Endothelial cell of umbilical vein (primary cell): ENCODE results near the gene AASDH. TPM values are rescaled to one million over a fixed set of nuclear protein-coding genes. Genes with fewer than 3 reads are reported as not detected.

Experiments used
- BruUV-seq: library from RNA; stranded (reverse); fragments of 400-500 nt; replicated peaks from 2 replicates; lab custom pipeline; 2021; lab: Mats Ljungman, UMichigan
- CTCF ChIA-PET: fragments of 300-600, 350-600 bp; sonication (Branson Sonifier 250); formaldehyde crosslinking; loops from one replicate; lab custom pipeline; 2021; ENCODE audit warnings: antibody characterized with exemption, inconsistent platforms; lab: Charles Lee
- POLR2A ChIA-PET: fragments of 300-600, 350-600 bp; sonication (Branson Sonifier 250); formaldehyde crosslinking; loops from one replicate; lab custom pipeline; 2021; ENCODE audit warnings: antibody characterized with exemption, inconsistent platforms; lab: Charles Lee
- DNase-seq: peaks from one replicate; pipeline ENCODE4 v3.0.0-alpha.2; 2011; ENCODE audit warnings: low read depth, low spot score
- FAIRE-seq: peaks from 2 replicates; lab custom pipeline; 2011; peaks lifted over from hg19 to GRCh38; lab: Jason Lieb, UNC
- H2AFZ ChIP-seq: 2 replicates; pipeline ENCODE4 v1.6.0; 2012; ENCODE audit warnings: low read depth, low read length, control low read depth, inconsistent platforms
- H3K27ac ChIP-seq: 2 replicates; pipeline ENCODE4 v1.5.1; 2011; ENCODE audit warnings: low read depth, mild to moderate bottlenecking, control low read depth, low read length, moderate library complexity; ENCODE audit not compliant: insufficient read depth
- H3K27me3 ChIP-seq, 2 experiments: 2 replicates each; pipeline versions ENCODE4 v1.6.0 to v1.6.1; 2011; ENCODE audit warnings: low read length in 2 of 2, mixed read lengths in 1 of 2; ENCODE audit not compliant: control insufficient read depth in 2 of 2, insufficient read depth in 2 of 2
- H3K36me3 ChIP-seq, 2 experiments: 2 replicates in 1 of 2; 3 replicates in 1 of 2; pipeline ENCODE4 v1.5.1; 2011; ENCODE audit warnings: low read length in 2 of 2, mild to moderate bottlenecking in 1 of 2, moderate library complexity in 1 of 2; ENCODE audit not compliant: control insufficient read depth in 2 of 2, insufficient read depth in 2 of 2; ENCODE audit errors: extremely low read depth in 1 of 2
- H3K4me1 ChIP-seq: 3 replicates; pipeline ENCODE4 v1.5.1; 2011; ENCODE audit warnings: mild to moderate bottlenecking, low read length; ENCODE audit not compliant: control insufficient read depth, insufficient read depth; ENCODE audit errors: extremely low read depth
- H3K4me2 ChIP-seq: 2 replicates; pipeline ENCODE4 v1.6.1; 2011; ENCODE audit warnings: low read length, control low read depth, mixed read lengths; ENCODE audit not compliant: insufficient read depth
- H3K4me3 ChIP-seq, 3 experiments: fragments of 200-600 bp in 1 of 3; sonication (generic), shearing (Covaris generic) in 1 of 3; replicated peaks in 1 of 3; 2 replicates each; pipeline ENCODE4 v1.5.1; 2011 to 2016; ENCODE audit warnings: control low read depth in 3 of 3, low read length in 3 of 3, mild to moderate bottlenecking in 2 of 3, inconsistent platforms in 1 of 3, low read depth in 1 of 3, moderate library complexity in 1 of 3; ENCODE audit not compliant: insufficient read depth in 1 of 3
- H3K79me2 ChIP-seq: 2 replicates; pipeline ENCODE4 v1.6.0; 2012; ENCODE audit warnings: low read length, inconsistent platforms; ENCODE audit not compliant: control insufficient read depth, insufficient read depth
- H3K9ac ChIP-seq: replicated peaks from 2 replicates; pipeline ENCODE3; 2011; ENCODE audit warnings: low read length, control low read depth; ENCODE audit not compliant: insufficient read depth; ENCODE audit errors: extremely low read depth
- H3K9me1 ChIP-seq: replicated peaks from 3 replicates; pipeline ENCODE4 v1.6.0; 2011; ENCODE audit warnings: mild to moderate bottlenecking, low read length; ENCODE audit not compliant: control insufficient read depth, insufficient read depth; ENCODE audit errors: extremely low read depth
- H3K9me3 ChIP-seq: replicated peaks from 2 replicates; pipeline ENCODE4 v1.5.1; 2012; ENCODE audit warnings: low read length, inconsistent platforms; ENCODE audit not compliant: control insufficient read depth, insufficient read depth
- H4K20me1 ChIP-seq: replicated peaks from 2 replicates; pipeline ENCODE3; 2011; ENCODE audit warnings: mild to moderate bottlenecking, low read length; ENCODE audit not compliant: control insufficient read depth, insufficient read depth; ENCODE audit errors: extremely low read depth
- EZH2 ChIP-seq: IDR thresholded peaks from 2 replicates; pipeline ENCODE4 v1.6.1; 2012; ENCODE audit warnings: borderline replicate concordance, low read depth, mild to moderate bottlenecking, moderate library complexity, low read length, inconsistent platforms; ENCODE audit not compliant: severe bottlenecking
- MYC ChIP-seq: IDR thresholded peaks from one replicate; pipeline ENCODE4 v1.6.1; 2011; ENCODE audit warnings: mild to moderate bottlenecking, low read depth, low read length
- POLR2A ChIP-seq: IDR thresholded peaks from 2 replicates; pipeline ENCODE4 v1.6.1; 2012; ENCODE audit warnings: low read depth, mild to moderate bottlenecking, control low read depth, low read length
- dilution Hi-C: fragments of 300-500 bp; cut with MboI; formaldehyde crosslinking; loops from one replicate; pipeline ENCODE4 v1.15.0; 2019; ENCODE audit warnings: low sequenced_read_pairs; ENCODE audit not compliant: extremely low pct_ligation_motif_present
- intact Hi-C: fragments of 100-400 bp; cut with micrococcal nuclease; formaldehyde crosslinking; loops from one replicate; pipeline ENCODE4 v1.10.0; 2022
- polyA plus RNA-seq, 4 experiments: library from polyadenylated mRNA; depleted of rRNA in 3 of 4; stranded (reverse) in 3 of 4; unstranded in 1 of 4; fragments of >200 nt; gene quantifications; 2 replicates each; pipeline versions ENCODE4 v1.2.1 to v1.2.3, GENCODE V29; 2011 to 2012; ENCODE audit warnings: missing spikeins in 1 of 4
- total RNA-seq: library from RNA; stranded (reverse); gene quantifications from 2 replicates; pipeline ENCODE4 v1.2.3, GENCODE V29; 2021
- TF ChIP-seq, protein P1 (sequence below), 2 donors: IDR thresholded peaks; 1 replicate in 1 of 2; 2 replicates in 1 of 2; pipeline ENCODE4 v1.5.1; 2011; ENCODE audit warnings: low read length in 2 of 2, mild to moderate bottlenecking in 2 of 2, moderate library complexity in 2 of 2, control low read depth in 1 of 2, inconsistent platforms in 1 of 2, low read depth in 1 of 2; ENCODE audit not compliant: insufficient read depth in 1 of 2; ENCODE audit errors: extremely low read depth in 1 of 2

AASDH gene
- total and polyA plus RNA-seq, 2 donors (not counting 3 experiments of a cell fraction or from before 2014, with no cell fraction given): 4.2 to 9.5 TPM

DNA sequence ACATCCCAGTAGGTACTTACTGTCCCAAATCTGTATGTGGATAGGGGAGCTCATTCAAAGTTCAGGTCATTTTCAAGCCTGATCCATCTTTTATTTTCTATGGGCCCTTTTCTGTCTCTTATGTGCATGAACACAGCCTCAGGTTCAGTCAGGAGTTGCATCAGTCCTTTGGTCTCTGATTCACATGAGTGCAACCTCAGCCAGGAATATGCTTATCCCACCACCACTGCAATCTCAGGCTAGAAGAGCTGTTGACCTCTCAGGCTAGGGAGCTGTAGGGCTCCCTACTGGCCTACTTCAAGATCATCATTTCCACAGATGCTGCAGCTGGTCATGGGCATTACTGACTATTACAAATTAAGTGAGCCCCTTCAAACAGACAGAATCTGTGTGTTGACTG is 27.2 kb downstream of the AASDH start:
- no peaks in the 10 kb centered on the region for H3K4me1 ChIP-seq
- TF ChIP-seq EZH2: no peak
- TF ChIP-seq, protein P1, sequence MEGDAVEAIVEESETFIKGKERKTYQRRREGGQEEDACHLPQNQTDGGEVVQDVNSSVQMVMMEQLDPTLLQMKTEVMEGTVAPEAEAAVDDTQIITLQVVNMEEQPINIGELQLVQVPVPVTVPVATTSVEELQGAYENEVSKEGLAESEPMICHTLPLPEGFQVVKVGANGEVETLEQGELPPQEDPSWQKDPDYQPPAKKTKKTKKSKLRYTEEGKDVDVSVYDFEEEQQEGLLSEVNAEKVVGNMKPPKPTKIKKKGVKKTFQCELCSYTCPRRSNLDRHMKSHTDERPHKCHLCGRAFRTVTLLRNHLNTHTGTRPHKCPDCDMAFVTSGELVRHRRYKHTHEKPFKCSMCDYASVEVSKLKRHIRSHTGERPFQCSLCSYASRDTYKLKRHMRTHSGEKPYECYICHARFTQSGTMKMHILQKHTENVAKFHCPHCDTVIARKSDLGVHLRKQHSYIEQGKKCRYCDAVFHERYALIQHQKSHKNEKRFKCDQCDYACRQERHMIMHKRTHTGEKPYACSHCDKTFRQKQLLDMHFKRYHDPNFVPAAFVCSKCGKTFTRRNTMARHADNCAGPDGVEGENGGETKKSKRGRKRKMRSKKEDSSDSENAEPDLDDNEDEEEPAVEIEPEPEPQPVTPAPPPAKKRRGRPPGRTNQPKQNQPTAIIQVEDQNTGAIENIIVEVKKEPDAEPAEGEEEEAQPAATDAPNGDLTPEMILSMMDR (IDR thresholded peaks at IDR 0.05; ENCODE audit: extremely low read depth in 1 of 2, insufficient read depth in 1 of 2, low read depth in 1 of 2, low read length in 2 of 2): no peak
- ChIA-PET POLR2A (no interaction called here), CTCF (no interaction called here)
- H3K4me3 ChIP-seq: no peak overlapping the region
- H3K79me2 ChIP-seq: no peaks in the 10 kb centered on the region
- intact Hi-C loops: no loop called here
- no TSS peak for BruUV-seq
- DNase-seq (no peak), FAIRE-seq (no peak)
- dilution Hi-C loops: no loop called here
- H3K9ac ChIP-seq: no peak overlapping the region
- H2AFZ ChIP-seq: no peak overlapping the region
- no peaks in the 10 kb centered on the region for H3K9me3 ChIP-seq
- no peaks in the 10 kb centered on the region for H3K27me3 ChIP-seq
- H3K27ac ChIP-seq: no peak overlapping the region
- no peak overlapping the region for H3K4me2 ChIP-seq
- no peaks in the 10 kb centered on the region for H3K9me1 ChIP-seq
- no peaks in the 10 kb centered on the region for H3K36me3 ChIP-seq
- no peaks in the 10 kb centered on the region for H4K20me1 ChIP-seq

DNA sequence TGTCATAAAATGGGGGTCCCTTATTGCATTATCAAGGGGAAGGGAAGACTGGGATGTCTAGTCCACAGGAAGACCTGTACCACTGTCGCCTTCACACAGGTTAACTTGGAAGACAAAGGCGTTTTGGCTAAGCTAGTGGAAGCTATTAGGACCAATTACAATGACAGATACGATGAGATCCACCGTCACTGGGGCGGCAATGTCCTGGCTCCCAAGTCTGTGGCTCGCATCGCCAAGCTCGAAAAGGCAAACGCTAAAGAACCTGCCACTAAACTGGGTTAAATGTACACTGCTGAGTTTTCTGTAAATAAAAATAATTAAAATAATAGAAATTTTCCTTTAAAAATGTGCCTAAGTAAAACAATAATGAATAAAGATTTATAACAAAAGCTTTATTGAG is 30.6 kb downstream of the AASDH start:
- Histone ChIP-seq H3K9me1 (no peaks in the 10 kb centered on the region), H3K9ac (no peak overlapping the region), H3K27me3 (no peaks in the 10 kb centered on the region), H2AFZ (no peak overlapping the region), H3K79me2 (no peaks in the 10 kb centered on the region), H4K20me1 (no peaks in the 10 kb centered on the region), H3K36me3 (no peaks in the 10 kb centered on the region), H3K9me3 (no peaks in the 10 kb centered on the region), H3K4me2 (no peak overlapping the region), H3K4me1 (no peaks in the 10 kb centered on the region), H3K27ac (no peak overlapping the region), H3K4me3 (no peak overlapping the region)
- BruUV-seq: no TSS peak
- ChIA-PET CTCF (interaction anchor here (1.0 kb wide), 1 partner anchor 11 kb away, joined by 4 read pairs; no protein-coding TSS in a partner anchor), POLR2A (no interaction called here)
- intact Hi-C loops (no loop called here), dilution Hi-C loops (no loop called here)
- TF ChIP-seq POLR2A: no peak
- TF ChIP-seq, protein P1 (IDR thresholded peaks at IDR 0.05; ENCODE audit: extremely low read depth in 1 of 2, insufficient read depth in 1 of 2, low read depth in 1 of 2, low read length in 2 of 2): no peak
- TF ChIP-seq MYC: no peak
- FAIRE-seq (no peak), DNase-seq (no peak)
